Right atrium auricular region (tissue), 2 donors: Measurements from ENCODE around the gene D2HGDH. TPM values are rescaled to one million over a fixed set of nuclear protein-coding genes. Genes with fewer than 3 reads are reported as not detected.

ENCODE experiments used
- DNase-seq: peaks from one replicate; pipeline ENCODE4 v3.0.0-alpha.2; 2019; ENCODE audit warnings: low spot score
- H3K27ac ChIP-seq, 2 donors: fragments of 200-600 bp; sonication (generic); 1 replicate in 1 of 2; 2 replicates in 1 of 2; pipeline ENCODE4 v1.5.1; 2016 to 2019
- H3K27me3 ChIP-seq, 2 donors: fragments of 200-600 bp; sonication (generic); one replicate each; pipeline versions ENCODE4 v1.5.1 to v1.6.0; 2017 to 2019
- H3K36me3 ChIP-seq: fragments of 200-600 bp; sonication (generic); one replicate; pipeline ENCODE4 v1.5.1; 2016
- H3K4me1 ChIP-seq, 2 donors: fragments of 200-600 bp; sonication (generic); one replicate each; pipeline versions ENCODE4 v1.5.1 to v1.6.0; 2017 to 2019
- H3K4me3 ChIP-seq, 2 donors: fragments of 200-600 bp; sonication (generic); 1 replicate in 1 of 2; 2 replicates in 1 of 2; pipeline ENCODE4 v1.5.1; 2017 to 2019; ENCODE audit warnings: mild to moderate bottlenecking in 1 of 2, moderate library complexity in 1 of 2
- H3K9me3 ChIP-seq, 2 donors: fragments of 200-600 bp; sonication (generic); one replicate each; pipeline ENCODE4 v1.5.1; 2019
- total RNA-seq, 2 donors: library from RNA; depleted of rRNA; stranded (reverse); fragments of >200 nt; gene quantifications; one replicate each; pipeline ENCODE4 v1.1.0, GENCODE V29; 2016
- TF ChIP-seq, protein P1 (sequence below), 2 donors: fragments of 200-600 bp; sonication (generic); IDR thresholded peaks; one replicate each; pipeline ENCODE4 v1.5.1; 2019; ENCODE audit warnings: antibody characterized with exemption in 2 of 2

D2HGDH gene
- total RNA-seq, 2 donors from 2014 or later, result 7.5 to 11.7 TPM

GRCh38 chr2:241811201-241811951 is 76.9 kb downstream of the D2HGDH start:
- Histone ChIP-seq H3K4me3 (no peak overlapping the region), H3K36me3 (no peaks in the 10 kb centered on the region), H3K9me3 (no peaks in the 10 kb centered on the region), H3K4me1 (peaks cover 0 to 20% of the 10 kb centered on the region in 2 donors), H3K27me3 (no peaks in the 10 kb centered on the region), H3K27ac (peak overlapping the region; percentile 78 to 84)
- DNase-seq, result peak; percentile 58
- TF ChIP-seq, protein P1, sequence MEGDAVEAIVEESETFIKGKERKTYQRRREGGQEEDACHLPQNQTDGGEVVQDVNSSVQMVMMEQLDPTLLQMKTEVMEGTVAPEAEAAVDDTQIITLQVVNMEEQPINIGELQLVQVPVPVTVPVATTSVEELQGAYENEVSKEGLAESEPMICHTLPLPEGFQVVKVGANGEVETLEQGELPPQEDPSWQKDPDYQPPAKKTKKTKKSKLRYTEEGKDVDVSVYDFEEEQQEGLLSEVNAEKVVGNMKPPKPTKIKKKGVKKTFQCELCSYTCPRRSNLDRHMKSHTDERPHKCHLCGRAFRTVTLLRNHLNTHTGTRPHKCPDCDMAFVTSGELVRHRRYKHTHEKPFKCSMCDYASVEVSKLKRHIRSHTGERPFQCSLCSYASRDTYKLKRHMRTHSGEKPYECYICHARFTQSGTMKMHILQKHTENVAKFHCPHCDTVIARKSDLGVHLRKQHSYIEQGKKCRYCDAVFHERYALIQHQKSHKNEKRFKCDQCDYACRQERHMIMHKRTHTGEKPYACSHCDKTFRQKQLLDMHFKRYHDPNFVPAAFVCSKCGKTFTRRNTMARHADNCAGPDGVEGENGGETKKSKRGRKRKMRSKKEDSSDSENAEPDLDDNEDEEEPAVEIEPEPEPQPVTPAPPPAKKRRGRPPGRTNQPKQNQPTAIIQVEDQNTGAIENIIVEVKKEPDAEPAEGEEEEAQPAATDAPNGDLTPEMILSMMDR (IDR thresholded peaks at IDR 0.05), result no peak

DNA sequence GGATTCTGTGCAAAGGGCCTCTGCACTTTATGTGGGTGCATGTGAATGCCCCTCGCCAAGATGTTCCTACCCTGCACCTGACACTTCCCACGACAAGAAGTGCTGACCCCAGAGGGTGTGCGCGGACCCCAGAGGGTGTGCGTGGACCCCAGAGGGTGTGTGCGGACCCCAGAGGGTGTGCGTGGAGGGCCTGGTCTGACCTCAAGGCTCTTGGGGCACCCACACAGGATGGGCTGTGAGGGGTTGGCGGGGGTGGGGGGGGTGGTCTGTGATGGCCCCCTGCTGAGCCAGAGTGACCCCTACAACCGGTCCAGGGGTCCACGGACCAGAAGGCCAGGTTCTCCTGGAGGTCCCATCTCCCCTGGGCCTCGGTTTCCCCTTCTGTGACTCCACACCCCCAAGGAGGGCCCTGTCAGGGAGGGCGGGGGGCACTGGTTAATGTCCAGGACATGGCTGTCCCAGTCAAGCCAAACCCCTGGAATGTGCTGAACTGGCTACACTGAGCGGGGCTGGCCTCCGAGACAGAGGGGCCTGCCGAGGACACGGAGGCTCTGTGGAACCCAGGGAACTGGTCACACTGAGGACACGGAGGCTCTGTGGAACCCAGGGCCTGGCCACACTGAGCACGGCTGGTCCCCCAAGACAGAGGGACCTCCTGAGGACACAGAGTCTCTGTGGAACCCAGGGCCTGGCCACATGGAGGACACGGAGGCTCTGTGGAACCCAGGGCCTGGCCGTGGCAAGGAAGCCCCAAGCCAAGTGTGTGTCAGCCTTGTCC is 77.7 kb downstream of the D2HGDH start:
- no peak for DNase-seq
- H3K4me3 ChIP-seq, result no peak overlapping the region
- TF ChIP-seq, protein P1 (IDR thresholded peaks at IDR 0.05), result no peak
- H3K27ac ChIP-seq, result no peak overlapping the region
- H3K36me3 ChIP-seq, result no peaks in the 10 kb centered on the region
- H3K27me3 ChIP-seq, result no peaks in the 10 kb centered on the region
- H3K4me1 ChIP-seq, result peaks cover 0 to 23% of the 10 kb centered on the region in 2 donors
- H3K9me3 ChIP-seq, result no peaks in the 10 kb centered on the region

GRCh38 chr2:241812730-241813643 is 78.6 kb downstream of the D2HGDH start:
- TF ChIP-seq, protein P1 (IDR thresholded peaks at IDR 0.05), result no peak
- no peak overlapping the region for H3K27ac ChIP-seq
- no peak for DNase-seq
- H3K4me3 ChIP-seq, result no peak overlapping the region
- no peaks in the 10 kb centered on the region for H3K27me3 ChIP-seq
- no peaks in the 10 kb centered on the region for H3K36me3 ChIP-seq
- H3K9me3 ChIP-seq, result no peaks in the 10 kb centered on the region
- peaks cover 0 to 25% of the 10 kb centered on the region in 2 donors for H3K4me1 ChIP-seq

DNA sequence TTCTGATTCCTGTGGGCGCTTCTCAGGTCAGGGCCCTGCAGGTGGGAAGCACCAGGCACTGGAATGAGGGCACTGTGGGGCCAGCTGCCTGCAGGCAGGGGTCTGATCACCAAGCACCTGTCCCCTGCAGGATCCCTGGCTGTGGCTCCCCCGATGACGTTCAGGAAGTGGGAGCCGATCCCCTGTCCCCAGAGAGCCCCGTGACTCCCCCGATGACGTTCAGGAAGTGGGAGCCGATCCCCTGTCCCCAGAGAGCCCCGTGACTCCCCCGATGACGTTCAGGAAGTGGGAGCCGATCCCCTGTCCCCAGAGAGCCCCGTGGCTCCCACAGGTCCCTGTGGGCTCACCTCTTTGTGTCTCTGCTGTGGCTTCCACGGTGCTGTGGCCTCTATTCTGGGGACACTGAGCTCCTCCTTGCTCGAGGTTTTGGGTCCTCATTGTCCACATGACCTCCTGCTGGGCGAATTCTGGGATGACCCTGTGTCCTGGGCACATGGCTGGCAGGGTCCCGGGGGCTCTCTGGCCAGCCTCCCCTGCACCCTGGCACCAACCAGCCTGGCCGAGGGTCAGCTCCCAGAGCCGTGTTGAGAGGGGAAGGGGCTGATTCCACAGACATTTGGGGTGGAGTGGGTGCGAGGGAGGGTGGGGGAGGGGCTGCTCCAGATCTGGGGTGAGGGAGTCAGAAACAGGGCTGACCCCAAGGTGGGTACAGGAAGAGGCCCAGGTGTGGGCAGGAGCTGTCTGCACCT is 79.4 kb downstream of the D2HGDH start:
- H3K4me1 ChIP-seq, result peaks cover 0 to 25% of the 10 kb centered on the region in 2 donors
- TF ChIP-seq, protein P1 (IDR thresholded peaks at IDR 0.05), result no peak
- no peak for DNase-seq
- no peaks in the 10 kb centered on the region for H3K27me3 ChIP-seq
- no peak overlapping the region for H3K27ac ChIP-seq
- no peak overlapping the region for H3K4me3 ChIP-seq
- H3K9me3 ChIP-seq, result no peaks in the 10 kb centered on the region
- no peaks in the 10 kb centered on the region for H3K36me3 ChIP-seq

GRCh38 chr2:241814393-241814642 is 79.9 kb downstream of the D2HGDH start:
- H3K27ac ChIP-seq, result no peak overlapping the region
- H3K27me3 ChIP-seq, result no peaks in the 10 kb centered on the region
- DNase-seq, result no peak
- peaks cover 0 to 25% of the 10 kb centered on the region in 2 donors for H3K4me1 ChIP-seq
- no peaks in the 10 kb centered on the region for H3K36me3 ChIP-seq
- no peak overlapping the region for H3K4me3 ChIP-seq
- TF ChIP-seq, protein P1 (IDR thresholded peaks at IDR 0.05), result no peak
- no peaks in the 10 kb centered on the region for H3K9me3 ChIP-seq
